Activated CD4-positive, CD25-positive, alpha-beta regulatory T cell (primary cell): ENCODE results near the gene MMAB.

ENCODE experiments used
- DNase-seq, 4 experiments: peaks; one replicate each; lab custom pipeline; 2025; lab: John Stamatoyannopoulos, UW

The MMAB gene

DNA sequence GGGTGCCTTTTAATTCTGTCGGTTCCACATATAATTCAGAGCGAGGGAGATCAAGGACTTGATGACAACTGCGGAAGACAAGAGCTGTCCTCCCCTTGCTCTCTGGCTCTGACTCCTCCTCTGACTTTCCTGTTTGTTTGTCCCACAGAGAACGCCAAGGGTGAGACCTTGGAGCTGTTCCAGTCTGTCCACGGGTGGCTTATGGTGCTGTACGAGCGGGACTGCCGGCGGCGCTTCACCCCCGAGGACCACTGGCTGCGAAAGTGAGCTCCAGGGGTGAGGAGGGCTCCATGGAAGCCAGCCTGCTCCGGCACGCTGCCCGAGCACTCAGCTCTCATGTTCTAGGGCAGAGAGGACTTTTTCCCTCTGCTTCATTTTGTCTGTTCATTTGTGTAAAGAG lies 63.1 kb downstream of the MMAB start:
- DNase-seq = no peak

DNA sequence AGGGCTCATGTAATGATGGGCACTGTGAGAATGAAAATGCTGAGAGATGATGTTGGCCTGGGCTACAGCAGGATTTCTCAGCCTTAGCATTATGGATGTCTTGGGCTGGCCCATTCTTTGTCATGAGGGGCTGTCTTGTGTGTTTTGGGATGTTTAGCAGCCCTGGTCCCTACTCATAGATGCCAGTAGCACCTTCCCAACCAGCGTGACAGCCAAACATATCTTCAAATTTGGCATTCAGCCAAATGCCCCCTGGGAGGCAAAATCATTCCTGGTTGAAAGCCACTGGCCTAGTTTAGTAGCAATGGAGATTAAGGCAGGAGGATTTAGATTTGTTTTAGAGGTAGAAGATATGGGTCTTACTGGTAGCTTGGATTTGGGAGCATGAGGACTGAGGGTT lies 69.2 kb downstream of the MMAB start:
- DNase-seq = no peak
